ENCODE results near the gene COL25A1.
"Not testable (repeated sequence)": the region's sequence is repeated elsewhere in the genome, so short reads cannot be mapped to it uniquely, and the experiment has no call there.

COL25A1 gene

GRCh38 chr4:109041463-109042360 is 260.7 kb downstream of the COL25A1 start:
- DNase-seq, result no peak

- no peak for DNase-seq
These were observed 262.0 kb downstream of the COL25A1 start for GRCh38 chr4:109040441-109040840.

- DNase-seq, result no peak
These were observed 265.4 kb downstream of the COL25A1 start for GRCh38 chr4:109037026-109037425.

DNA sequence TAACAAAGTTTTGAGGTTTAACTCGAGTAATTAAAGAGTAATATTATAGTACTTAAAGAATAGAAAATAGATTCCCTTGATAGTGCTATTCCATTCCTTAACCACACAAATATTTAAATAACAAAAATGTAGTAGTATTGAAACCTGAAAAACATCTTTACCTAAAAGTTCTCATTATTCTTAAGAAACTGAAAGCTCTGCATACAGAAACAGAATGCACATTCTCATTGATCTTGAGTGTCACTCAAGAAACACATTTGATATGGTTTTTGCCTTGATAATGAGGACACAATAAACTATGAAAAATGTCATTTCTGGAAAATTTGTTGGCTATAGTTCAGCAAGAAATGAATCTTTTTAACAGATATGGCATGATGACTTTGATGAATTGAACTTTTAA is 268.5 kb downstream of the COL25A1 start:
- no peak for DNase-seq

GRCh38 chr4:109032671-109033070 is 269.8 kb downstream of the COL25A1 start:
- DNase-seq, result no peak

GRCh38 chr4:109029987-109030386 is 272.5 kb downstream of the COL25A1 start:
- no peak for DNase-seq

GRCh38 chr4:109027016-109027500 is 275.4 kb downstream of the COL25A1 start:
- no peak for DNase-seq

GRCh38 chr4:109026588-109026987 is 275.9 kb downstream of the COL25A1 start:
- DNase-seq, result no peak

- no peak for DNase-seq
These were observed 276.9 kb downstream of the COL25A1 start for GRCh38 chr4:109025471-109026076.

- no peak for DNase-seq
These were observed 279.5 kb downstream of the COL25A1 start for GRCh38 chr4:109022961-109023360.

- not testable (repeated sequence) for DNase-seq
These were observed 280.8 kb downstream of the COL25A1 start for GRCh38 chr4:109021630-109022029.

DNA sequence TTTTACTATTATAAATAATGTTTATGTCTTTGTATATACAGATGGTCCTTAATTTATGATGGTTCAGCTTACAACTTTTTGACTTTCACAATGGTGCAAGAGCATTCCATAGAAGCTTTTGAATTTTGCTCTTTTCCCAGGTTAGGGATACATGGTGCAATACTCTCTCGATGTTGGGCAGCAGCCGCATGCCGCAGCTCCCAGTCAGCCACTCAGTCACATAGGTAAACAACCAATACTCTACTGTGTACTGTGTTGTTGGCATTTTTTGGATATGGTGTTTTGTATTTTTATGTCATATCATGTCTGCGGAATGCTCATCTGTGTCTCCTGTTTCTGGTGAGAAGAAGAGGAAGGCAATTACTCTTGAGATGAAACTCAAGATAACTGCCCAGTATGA is 281.6 kb downstream of the COL25A1 start:
- DNase-seq, result no peak

- DNase-seq, result no peak
These were observed 286.3 kb downstream of the COL25A1 start for GRCh38 chr4:109016200-109016599.

DNA sequence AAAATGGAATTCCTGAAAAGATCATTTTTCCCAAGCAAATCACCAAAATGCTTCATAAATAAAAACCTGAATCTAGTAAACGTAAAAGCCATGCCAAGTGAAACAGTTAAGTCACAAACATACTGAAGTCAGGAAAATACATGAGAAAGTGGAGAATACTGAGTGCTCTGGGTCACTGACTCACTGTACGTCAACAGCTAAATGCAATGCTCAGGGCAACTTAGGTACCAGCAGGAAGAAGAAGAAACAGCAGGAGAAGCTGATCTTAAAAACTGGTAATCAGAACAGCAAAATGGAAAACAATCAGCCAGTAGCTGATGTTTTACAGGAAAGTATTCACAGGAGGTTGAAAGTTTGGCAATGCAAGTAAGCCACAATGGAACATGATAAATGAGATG is 287.0 kb downstream of the COL25A1 start:
- DNase-seq, result no peak

- no peak for DNase-seq
These were observed 287.7 kb downstream of the COL25A1 start for GRCh38 chr4:109014593-109015412.

DNA sequence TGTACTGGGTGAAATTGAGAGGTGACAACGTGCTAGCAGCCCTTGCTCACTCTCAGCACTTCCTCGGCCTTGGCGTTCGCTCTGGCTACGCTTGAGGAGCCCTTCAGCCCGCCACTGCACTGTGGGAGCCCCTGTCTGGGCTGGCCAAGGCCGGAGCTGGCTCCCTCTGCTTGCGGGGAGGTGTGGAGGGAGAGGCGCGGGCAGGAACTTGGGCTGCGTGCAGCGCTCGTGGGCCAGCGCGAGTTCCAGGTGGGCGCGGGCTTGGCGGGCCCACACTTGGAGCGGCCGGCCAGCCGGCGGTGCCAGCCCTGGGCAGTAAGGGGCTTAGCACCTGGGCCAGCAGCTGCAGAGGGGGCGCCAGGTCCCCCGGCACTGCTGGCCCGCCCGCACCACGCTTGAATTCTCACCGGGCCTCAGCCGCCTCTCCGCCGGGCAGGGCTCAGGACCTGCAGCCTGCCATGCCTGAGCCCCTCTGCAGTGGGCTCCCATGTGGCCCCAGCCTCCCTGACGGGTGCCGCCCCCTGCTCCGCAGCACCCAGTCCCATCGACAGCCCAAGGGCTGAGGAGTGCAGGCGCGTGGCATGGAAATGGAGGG is 290.1 kb downstream of the COL25A1 start:
- no peak for DNase-seq

- DNase-seq, result no peak
These were observed 291.0 kb downstream of the COL25A1 start for GRCh38 chr4:109011241-109012026.

GRCh38 chr4:109010521-109010920 is 291.9 kb downstream of the COL25A1 start:
- no peak for DNase-seq

DNA sequence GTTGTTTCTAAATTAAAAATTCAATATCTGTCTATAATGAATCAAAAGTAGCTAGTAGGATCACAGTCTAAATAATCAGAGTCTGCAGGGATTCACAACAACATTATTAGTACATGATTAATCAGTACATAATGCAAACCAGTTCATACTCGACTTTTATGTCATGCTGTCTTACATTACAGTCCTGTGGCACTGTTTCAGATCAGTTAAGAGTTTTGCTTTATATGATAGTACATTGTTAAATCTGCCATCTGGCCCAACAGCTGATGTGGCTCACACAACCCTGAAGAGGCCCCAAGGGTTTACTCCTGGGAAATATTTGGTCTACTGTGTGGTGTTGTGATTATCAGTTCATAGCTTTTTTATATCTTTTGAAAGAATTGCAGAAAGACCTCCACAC is 292.5 kb downstream of the COL25A1 start:
- DNase-seq, result no peak

GRCh38 chr4:109007976-109008375 is 294.5 kb downstream of the COL25A1 start:
- no peak for DNase-seq

GRCh38 chr4:109005523-109005922 is 296.9 kb downstream of the COL25A1 start:
- no peak for DNase-seq

- DNase-seq, result no peak
These were observed 298.0 kb downstream of the COL25A1 start for GRCh38 chr4:109004418-109004817.
